Measurements from ENCODE around the gene DELE1. TPM values are rescaled to one million over a fixed set of nuclear protein-coding genes. Genes with fewer than 3 reads are reported as not detected.
A peak's percentile ranks its signal among the peaks of the same experiment; 100 is the strongest.

Gene DELE1
- total RNA-seq, 1 donor from 2014 or later: 37.8 TPM

GRCh38 chr5:141950207-141951005, 26.7 kb downstream of the DELE1 start:
- DNase-seq (ENCODE audit: low spot score) (no peak), ATAC-seq (no peak)

GRCh38 chr5:141951332-141951781, 27.7 kb downstream of the DELE1 start:
- ATAC-seq (peak; percentile 34), DNase-seq (ENCODE audit: low spot score) (no peak)

- ATAC-seq: no peak
- no peak for DNase-seq (ENCODE audit: low spot score)
These were observed 28.3 kb downstream of the DELE1 start for GRCh38 chr5:141952020-141952419.

GRCh38 chr5:141954194-141954593, 30.5 kb downstream of the DELE1 start:
- no peak for ATAC-seq
- DNase-seq (ENCODE audit: low spot score): no peak

GRCh38 chr5:141957367-141957996, 33.8 kb downstream of the DELE1 start:
- no peak for DNase-seq (ENCODE audit: low spot score)
- no peak for ATAC-seq

GRCh38 chr5:141958113-141958512, 34.4 kb downstream of the DELE1 start, which contains the start of gene PCDH12:
Gene PCDH12, minus strand, starts transcription at chr5:141958202. Its CDS starts 351 bp downstream, at chr5:141957851.
- ATAC-seq: peak; percentile 43
- DNase-seq (ENCODE audit: low spot score): no peak

DNA sequence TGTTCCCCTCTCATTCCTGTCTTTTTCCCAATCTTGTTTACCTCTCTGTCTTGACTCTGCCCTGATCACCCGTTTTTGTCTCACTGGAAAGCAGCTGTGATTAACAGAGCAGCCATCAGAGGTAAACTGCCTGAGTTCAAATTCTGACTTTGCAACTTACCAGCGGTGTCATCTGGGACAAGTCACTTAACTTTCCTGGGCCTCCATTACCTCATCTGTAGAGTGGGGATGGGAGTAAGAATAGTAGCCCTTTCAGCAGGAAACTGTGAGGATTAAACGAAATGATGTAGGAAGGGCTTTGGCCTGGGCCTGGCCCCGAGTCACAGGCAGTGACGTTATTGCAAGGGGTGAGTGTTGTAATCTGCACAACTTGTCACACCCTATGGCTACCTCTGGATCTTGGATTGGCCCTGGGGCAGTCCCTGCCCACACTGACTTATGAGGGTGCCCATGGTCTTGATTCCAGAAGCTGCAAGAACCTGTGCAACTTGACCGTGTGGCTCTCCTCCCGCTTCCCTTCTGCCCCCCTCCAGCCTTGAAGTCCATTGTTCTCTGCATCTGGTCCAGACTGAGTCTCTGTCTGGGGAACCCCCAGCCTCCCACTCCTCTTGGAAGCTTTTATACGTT, 35.0 kb downstream of the DELE1 start:
- ATAC-seq: no peak
- no peak for DNase-seq (ENCODE audit: low spot score)

GRCh38 chr5:141960018-141960417, 36.3 kb downstream of the DELE1 start:
- ATAC-seq (peak; percentile 20), DNase-seq (ENCODE audit: low spot score) (no peak)

GRCh38 chr5:141960449-141961323, 37.0 kb downstream of the DELE1 start:
- DNase-seq (ENCODE audit: low spot score) (peak; percentile 86), ATAC-seq (peak; percentile 95)

- no peak for DNase-seq (ENCODE audit: low spot score)
- ATAC-seq: no peak
These were observed 37.8 kb downstream of the DELE1 start for GRCh38 chr5:141961466-141961865.

- ATAC-seq (no peak), DNase-seq (ENCODE audit: low spot score) (no peak)
These were observed 40.0 kb downstream of the DELE1 start for GRCh38 chr5:141963701-141964100.

DNA sequence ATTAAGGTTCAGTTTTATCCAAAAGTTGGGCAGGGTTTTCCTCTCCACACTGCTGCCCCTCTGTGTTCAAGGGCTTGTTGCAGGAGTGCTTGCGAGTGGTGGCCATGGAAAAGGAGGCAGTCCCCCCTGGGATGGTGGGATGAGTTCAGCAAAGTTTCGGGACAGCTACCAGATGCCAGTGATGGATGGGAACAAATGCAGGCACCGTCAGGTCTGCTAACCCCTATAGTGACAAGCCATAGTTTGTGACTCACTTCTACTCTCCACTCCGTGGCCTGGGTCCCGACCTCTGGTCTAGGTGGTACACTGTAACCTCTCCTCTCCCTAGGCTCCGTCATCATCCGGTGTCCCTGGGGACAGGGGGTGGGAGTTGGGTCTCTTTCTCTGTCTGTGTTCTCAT, 41.4 kb downstream of the DELE1 start:
- ATAC-seq (no peak), DNase-seq (ENCODE audit: low spot score) (no peak)

- ATAC-seq (peak; percentile 35), DNase-seq (ENCODE audit: low spot score) (no peak)
These were observed 42.7 kb downstream of the DELE1 start for GRCh38 chr5:141966275-141966962.

- DNase-seq (ENCODE audit: low spot score): no peak
- ATAC-seq: no peak
These were observed 43.3 kb downstream of the DELE1 start for GRCh38 chr5:141966963-141967333.

GRCh38 chr5:141968914-141969608, 45.4 kb downstream of the DELE1 start, which contains the start of gene RNF14:
Gene RNF14, plus strand, starts transcription at chr5:141969105. Its CDS starts 4,484 bp downstream, at chr5:141973589.
- ATAC-seq (peak; percentile 94), DNase-seq (ENCODE audit: low spot score) (peak; percentile 94)

GRCh38 chr5:141969783-141970771, 46.4 kb downstream of the DELE1 start:
- DNase-seq (ENCODE audit: low spot score): no peak
- no peak for ATAC-seq

GRCh38 chr5:141973871-141974595, 50.4 kb downstream of the DELE1 start:
- DNase-seq (ENCODE audit: low spot score) (no peak), ATAC-seq (no peak)

DNA sequence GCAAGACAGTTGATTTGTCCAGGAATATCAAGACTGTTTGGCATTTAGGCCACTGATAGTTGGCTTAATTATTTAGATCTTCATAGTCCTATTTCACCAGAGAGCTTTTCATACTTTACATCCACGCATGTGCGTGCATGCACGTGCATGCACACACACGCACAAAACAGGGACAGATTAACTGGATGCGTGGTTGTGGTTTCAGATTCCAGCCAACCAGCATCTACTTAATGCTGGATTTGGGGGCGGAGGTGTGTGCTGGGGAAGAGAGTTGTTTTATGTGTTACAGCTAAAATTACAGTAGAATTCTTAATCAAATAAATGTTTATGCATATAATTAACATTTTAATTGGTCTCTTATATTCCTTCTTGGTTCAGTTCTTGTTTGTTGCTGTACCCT, 52.5 kb downstream of the DELE1 start:
- no peak for DNase-seq (ENCODE audit: low spot score)
- no peak for ATAC-seq
